H9 (cell line): ENCODE data around the gene NOS3. TPM values are rescaled to one million over a fixed set of nuclear protein-coding genes. Genes with fewer than 3 reads are reported as not detected.

Source experiments
- DNase-seq: peaks from one replicate; pipeline ENCODE4 v3.0.0-alpha.2; 2017
- H2AFZ ChIP-seq: one replicate; pipeline ENCODE4 v1.6.1; 2013; ENCODE audit warnings: mild to moderate bottlenecking, low read length, control low read depth, moderate library complexity
- H2AK5ac ChIP-seq: 2 replicates; pipeline ENCODE4 v1.6.1; 2013; ENCODE audit warnings: low read length, control low read depth, mixed read lengths; ENCODE audit not compliant: insufficient read length
- H2BK120ac ChIP-seq: one replicate; pipeline ENCODE4 v1.6.1; 2013; ENCODE audit warnings: low read depth, mild to moderate bottlenecking, low read length, control low read depth, inconsistent platforms; ENCODE audit not compliant: poor library complexity, severe bottlenecking
- H2BK12ac ChIP-seq: 2 replicates; pipeline ENCODE4 v1.6.1; 2013; ENCODE audit warnings: low read length, control low read depth, mixed read lengths, low read depth; ENCODE audit not compliant: insufficient read length
- H2BK15ac ChIP-seq: 2 replicates; pipeline ENCODE4 v1.6.1; 2013; ENCODE audit warnings: low read depth, low read length, control low read depth
- H2BK20ac ChIP-seq: one replicate; pipeline ENCODE4 v1.6.1; 2013; ENCODE audit warnings: low read depth, mild to moderate bottlenecking, low read length, control low read depth, inconsistent platforms; ENCODE audit not compliant: poor library complexity, severe bottlenecking
- H2BK5ac ChIP-seq: 2 replicates; pipeline ENCODE4 v1.6.1; 2013; ENCODE audit warnings: low read length, control low read depth, mixed read lengths; ENCODE audit not compliant: insufficient read length
- H3K14ac ChIP-seq: 2 replicates; pipeline ENCODE4 v1.6.1; 2013; ENCODE audit warnings: low read length, control low read depth; ENCODE audit not compliant: insufficient read depth
- H3K18ac ChIP-seq: 2 replicates; pipeline ENCODE4 v1.6.1; 2013; ENCODE audit warnings: low read depth, mild to moderate bottlenecking, mixed read lengths, low read length, control low read depth; ENCODE audit not compliant: insufficient read length
- H3K23ac ChIP-seq: 2 replicates; pipeline ENCODE4 v1.6.1; 2013; ENCODE audit warnings: low read length, control low read depth, mixed read lengths, low read depth; ENCODE audit not compliant: insufficient read length
- H3K23me2 ChIP-seq: 2 replicates; pipeline ENCODE4 v1.6.1; 2013; ENCODE audit warnings: low read depth, mild to moderate bottlenecking, mixed read lengths, low read length, control low read depth; ENCODE audit not compliant: insufficient read length, poor library complexity, severe bottlenecking
- H3K27ac ChIP-seq: 2 replicates; pipeline ENCODE4 v1.5.1; 2013; ENCODE audit warnings: low read length, control low read depth, mixed read lengths, low read depth; ENCODE audit not compliant: insufficient read length
- H3K27me3 ChIP-seq: 2 replicates; pipeline ENCODE4 v1.6.1; 2013; ENCODE audit warnings: low read length, control low read depth, inconsistent platforms; ENCODE audit not compliant: insufficient read depth
- H3K4ac ChIP-seq: 2 replicates; pipeline ENCODE4 v1.6.1; 2013; ENCODE audit warnings: low read depth, mild to moderate bottlenecking, control low read depth, inconsistent platforms, low read length, moderate library complexity
- H3K4me1 ChIP-seq: 2 replicates; pipeline ENCODE4 v1.6.1; 2013; ENCODE audit warnings: low read length, control low read depth, inconsistent platforms; ENCODE audit not compliant: insufficient read depth
- H3K4me2 ChIP-seq: 2 replicates; pipeline ENCODE4 v1.6.1; 2013; ENCODE audit warnings: low read length, control low read depth, mixed read lengths; ENCODE audit not compliant: insufficient read length, insufficient read depth
- H3K56ac ChIP-seq: 2 replicates; pipeline ENCODE4 v1.6.1; 2013; ENCODE audit warnings: low read depth, mild to moderate bottlenecking, mixed read lengths, low read length, control low read depth; ENCODE audit not compliant: insufficient read length
- H3K79me1 ChIP-seq: 2 replicates; pipeline ENCODE4 v1.6.1; 2013; ENCODE audit warnings: low read depth, mild to moderate bottlenecking, moderate library complexity, low read length, control low read depth, inconsistent platforms; ENCODE audit not compliant: insufficient read depth, poor library complexity, severe bottlenecking
- H3K79me2 ChIP-seq: 2 replicates; pipeline ENCODE4 v1.6.1; 2013; ENCODE audit warnings: low read length, control low read depth, inconsistent platforms; ENCODE audit not compliant: insufficient read depth
- H3K9ac ChIP-seq: 2 replicates; pipeline ENCODE4 v1.6.1; 2013; ENCODE audit warnings: low read length, control low read depth, mixed read lengths; ENCODE audit not compliant: insufficient read length; ENCODE audit errors: extremely low read depth
- H3K9me3 ChIP-seq: one replicate; pipeline ENCODE4 v1.6.1; 2013; ENCODE audit warnings: low read depth, low read length, inconsistent platforms; ENCODE audit not compliant: control insufficient read depth
- H3T11ph ChIP-seq: one replicate; pipeline ENCODE4 v1.6.1; 2013; ENCODE audit warnings: mild to moderate bottlenecking, low read length, control low read depth, inconsistent platforms
- H4K20me1 ChIP-seq: one replicate; pipeline ENCODE4 v1.6.1; 2013; ENCODE audit not compliant: control insufficient read depth, insufficient read length, insufficient read depth
- H4K5ac ChIP-seq: 2 replicates; pipeline ENCODE4 v1.6.1; 2013; ENCODE audit warnings: low read depth, mild to moderate bottlenecking, mixed read lengths, low read length, control low read depth; ENCODE audit not compliant: insufficient read length
- H4K8ac ChIP-seq: replicated peaks from 2 replicates; pipeline ENCODE4 v1.6.1; 2013; ENCODE audit warnings: low read length, control low read depth, mixed read lengths, low read depth; ENCODE audit not compliant: insufficient read length
- H4K91ac ChIP-seq: 2 replicates; pipeline ENCODE4 v1.6.1; 2013; ENCODE audit warnings: low read depth, mild to moderate bottlenecking, moderate library complexity, mixed read lengths, low read length, control low read depth; ENCODE audit not compliant: insufficient read length
- H3K27ac Mint-ChIP-seq, 3 experiments: 2 replicates in 2 of 3; 3 replicates in 1 of 3; pipeline ENCODE4 v1.8.0; 2020 to 2021; ENCODE audit warnings: mixed read lengths in 3 of 3, mild to moderate bottlenecking in 1 of 3, moderate library complexity in 1 of 3
- H3K27me3 Mint-ChIP-seq: 2 replicates; pipeline ENCODE4 v1.8.0; 2021; ENCODE audit warnings: low read depth, mild to moderate bottlenecking, moderate library complexity, mixed read lengths
- H3K36me3 Mint-ChIP-seq, 3 experiments: 2 replicates in 2 of 3; 3 replicates in 1 of 3; pipeline ENCODE4 v1.8.0; 2020 to 2021; ENCODE audit warnings: low read depth in 3 of 3, mixed read lengths in 3 of 3; ENCODE audit not compliant: insufficient read depth in 1 of 3
- H3K4me1 Mint-ChIP-seq, 2 experiments: 2 replicates each; pipeline ENCODE4 v1.8.0; 2020; ENCODE audit warnings: mixed read lengths in 2 of 2
- H3K4me3 Mint-ChIP-seq, 2 experiments: 2 replicates in 1 of 2; 3 replicates in 1 of 2; pipeline ENCODE4 v1.8.0; 2020 to 2021; ENCODE audit warnings: mild to moderate bottlenecking in 2 of 2, mixed read lengths in 2 of 2, moderate library complexity in 1 of 2
- H3K9me3 Mint-ChIP-seq, 2 experiments: 2 replicates in 1 of 2; 3 replicates in 1 of 2; pipeline ENCODE4 v1.8.0; 2020; ENCODE audit warnings: mild to moderate bottlenecking in 2 of 2, mixed read lengths in 2 of 2, moderate library complexity in 1 of 2
- CTCF ChIP-seq: fragments of 200-600 bp; sonication (generic); conservative IDR thresholded peaks from 3 replicates; pipeline ENCODE4 v1.8.0; 2021; ENCODE audit warnings: antibody characterized with exemption, mild to moderate bottlenecking
- WGBS: extraction: QIAGEN DNeasy Blood & Tissue Kit; methylation state at CpG from one replicate; pipeline ENCODE4 v1.1.7; 2013; ENCODE audit warnings: missing lambda C conversion rate, low lambda C conversion rate, mixed read lengths; ENCODE audit not compliant: insufficient read length; ENCODE audit errors: extremely low coverage; 5-methylcytosine and 5-hydroxymethylcytosine counted together
- total RNA-seq: library from RNA; stranded (reverse); gene quantifications from 2 replicates; pipeline ENCODE4 v1.2.1, GENCODE V29; 2021

NOS3 gene
- total RNA-seq, 1 experiment from 2014 or later = 4.5 TPM

GRCh38 chr7:151005566-151005965, 14.7 kb downstream of the NOS3 start:
- Histone ChIP-seq H4K5ac (no peak overlapping the region), H3K4ac (no peak overlapping the region), H3K4me1 (peaks cover 4% of the 10 kb centered on the region; the same call in 1 of the 2 replicates), H3K9me3 (no peaks in the 10 kb centered on the region), H4K20me1 (no peaks in the 10 kb centered on the region), H3K23ac (no peak overlapping the region), H3K56ac (no peak overlapping the region), H3K18ac (no peak overlapping the region), H3K79me2 (no peaks in the 10 kb centered on the region), H2BK15ac (no peak overlapping the region), H3K79me1 (no peaks in the 10 kb centered on the region), H3K9ac (no peak overlapping the region), H3K14ac (no peak overlapping the region), H3K4me2 (no peak overlapping the region), H4K8ac (no peak overlapping the region), H2BK20ac (no peak overlapping the region), H2BK120ac (no peak overlapping the region), H2BK5ac (no peak overlapping the region), H3K23me2 (peaks cover 4% of the 10 kb centered on the region), H2BK12ac (no peak overlapping the region), H3T11ph (no peak overlapping the region), H2AFZ (no peak overlapping the region), H3K27ac (no peak overlapping the region), H3K27me3 (no peaks in the 10 kb centered on the region), H2AK5ac (no peak overlapping the region), H4K91ac (no peak overlapping the region)
- H3K4me3 Mint-ChIP-seq = no peak overlapping the region
- H3K4me1 Mint-ChIP-seq = peaks cover 6 to 26% of the 10 kb centered on the region in 2 experiments
- 0 out of 7 replicates have a peak, but pooled peaks cover 0 to 3% (median 0%) of the 10 kb centered on the region in 3 experiments for H3K36me3 Mint-ChIP-seq
- WGBS = no CpG with 5 or more reads among the region's 9 CpGs
- peaks cover 2% of the 10 kb centered on the region for H3K27me3 Mint-ChIP-seq
- no peak for DNase-seq
- no peak overlapping the region for H3K27ac Mint-ChIP-seq
- H3K9me3 Mint-ChIP-seq = no peaks in the 10 kb centered on the region
- TF ChIP-seq CTCF = no peak
